Glutamatergic neuron (in vitro differentiated cells): ENCODE results near the gene TPH2. TPM values are rescaled to one million over a fixed set of nuclear protein-coding genes. Genes with fewer than 3 reads are reported as not detected.

Experiments
- DNase-seq: peaks from one replicate; pipeline ENCODE4 v3.0.0; 2022
- H3K27ac Mint-ChIP-seq: one replicate; pipeline ENCODE4 v1.8.0; 2020; ENCODE audit warnings: mild to moderate bottlenecking, mixed read lengths, inconsistent platforms; ENCODE audit not compliant: unreplicated experiment
- H3K27me3 Mint-ChIP-seq: one replicate; pipeline ENCODE4 v1.8.0; 2020; ENCODE audit warnings: mild to moderate bottlenecking, moderate library complexity, mixed read lengths, inconsistent platforms; ENCODE audit not compliant: unreplicated experiment
- H3K36me3 Mint-ChIP-seq: one replicate; pipeline ENCODE4 v1.8.0; 2020; ENCODE audit warnings: mild to moderate bottlenecking, mixed read lengths, inconsistent platforms; ENCODE audit not compliant: unreplicated experiment
- H3K4me1 Mint-ChIP-seq: one replicate; pipeline ENCODE4 v1.8.0; 2020; ENCODE audit warnings: mild to moderate bottlenecking, low read depth, mixed read lengths, inconsistent platforms; ENCODE audit not compliant: unreplicated experiment
- H3K4me3 Mint-ChIP-seq: one replicate; pipeline ENCODE4 v1.8.0; 2020; ENCODE audit warnings: mild to moderate bottlenecking, mixed read lengths, inconsistent platforms; ENCODE audit not compliant: unreplicated experiment
- H3K9me3 Mint-ChIP-seq: one replicate; pipeline ENCODE4 v1.8.0; 2020; ENCODE audit warnings: mild to moderate bottlenecking, moderate library complexity, mixed read lengths, inconsistent platforms; ENCODE audit not compliant: unreplicated experiment
- CTCF ChIP-seq: fragments of 200-600 bp; sonication (generic); IDR thresholded peaks from one replicate; pipeline ENCODE4 v1.5.0; 2021; ENCODE audit not compliant: partially characterized antibody, unreplicated experiment
- total RNA-seq: library from RNA; stranded (reverse); fragmentation: NEBNext Ultra II Directional; extraction: Animal tissue kit (Norgen Biotek cat#: 25700); gene quantifications from one replicate; pipeline ENCODE4 v1.2.1, GENCODE V29; 2021; ENCODE audit not compliant: unreplicated experiment

Gene TPH2
- total RNA-seq, 1 donor from 2014 or later: 0.34 TPM

GRCh38 chr12:71904629-71905028, 34.0 kb upstream of the TPH2 start:
- no peaks in the 10 kb centered on the region for H3K4me1 Mint-ChIP-seq
- no peak overlapping the region for H3K4me3 Mint-ChIP-seq
- H3K27me3 Mint-ChIP-seq: no peaks in the 10 kb centered on the region
- no peaks in the 10 kb centered on the region for H3K36me3 Mint-ChIP-seq
- no peaks in the 10 kb centered on the region for H3K9me3 Mint-ChIP-seq
- no peak overlapping the region for H3K27ac Mint-ChIP-seq
- no peak for TF ChIP-seq CTCF
- DNase-seq: no peak

- no peak for TF ChIP-seq CTCF
- Mint-ChIP-seq H3K4me3 (no peak overlapping the region), H3K4me1 (peaks cover 9% of the 10 kb centered on the region), H3K9me3 (no peaks in the 10 kb centered on the region), H3K27me3 (no peaks in the 10 kb centered on the region), H3K36me3 (no peaks in the 10 kb centered on the region), H3K27ac (no peak overlapping the region)
- no peak for DNase-seq
These were observed 3.1 kb upstream of the TPH2 start for GRCh38 chr12:71935594-71935993.

- H3K36me3 Mint-ChIP-seq: no peaks in the 10 kb centered on the region
- H3K4me1 Mint-ChIP-seq: peaks cover 29% of the 10 kb centered on the region
- H3K4me3 Mint-ChIP-seq: no peak overlapping the region
- TF ChIP-seq CTCF: no peak
- H3K9me3 Mint-ChIP-seq: no peaks in the 10 kb centered on the region
- no peak overlapping the region for H3K27ac Mint-ChIP-seq
- H3K27me3 Mint-ChIP-seq: no peaks in the 10 kb centered on the region
- DNase-seq: no peak
These were observed 1.4 kb downstream of the TPH2 start for GRCh38 chr12:71940068-71940467.

- no peak for DNase-seq
- no peak overlapping the region for H3K4me3 Mint-ChIP-seq
- no peaks in the 10 kb centered on the region for H3K36me3 Mint-ChIP-seq
- no peak overlapping the region for H3K27ac Mint-ChIP-seq
- no peaks in the 10 kb centered on the region for H3K27me3 Mint-ChIP-seq
- TF ChIP-seq CTCF: no peak
- H3K9me3 Mint-ChIP-seq: no peaks in the 10 kb centered on the region
- H3K4me1 Mint-ChIP-seq: peaks cover 33% of the 10 kb centered on the region
These were observed 2.5 kb downstream of the TPH2 start for GRCh38 chr12:71941174-71941573.

- no peak for DNase-seq
- H3K4me3 Mint-ChIP-seq: no peak overlapping the region
- no peak for TF ChIP-seq CTCF
- no peaks in the 10 kb centered on the region for H3K9me3 Mint-ChIP-seq
- H3K4me1 Mint-ChIP-seq: peaks cover 43% of the 10 kb centered on the region
- no peaks in the 10 kb centered on the region for H3K36me3 Mint-ChIP-seq
- H3K27me3 Mint-ChIP-seq: no peaks in the 10 kb centered on the region
- no peak overlapping the region for H3K27ac Mint-ChIP-seq
These were observed 3.6 kb downstream of the TPH2 start for GRCh38 chr12:71942259-71942658.
